Measurements from ENCODE around the gene DYNLT2.

The DYNLT2 gene

GRCh38 chr6:169692516-169692915, 58.9 kb downstream of the DYNLT2 start:
- no peak for DNase-seq

- no peak for DNase-seq
Observed at GRCh38 chr6:169691260-169691659, 60.1 kb downstream of the DYNLT2 start.

Measured in NCI-H2081 treated with DMSO at 0.1 percent for 48 hours (cell line).